ENCODE results near the gene SPATS2.
"Not testable (repeated sequence)": the region's sequence is repeated elsewhere in the genome, so short reads cannot be mapped to it uniquely, and the experiment has no call there.

Gene SPATS2

GRCh38 chr12:49367381-49368239 is at the start of gene SPATS2:
SPATS2 (plus strand) TSS chr12:49367462; CDS start chr12:49461013, 93,551 bp downstream.
- DNase-seq = peak; percentile 58

- DNase-seq = not testable (repeated sequence)
Observed at GRCh38 chr12:49320411-49321103, 46.7 kb upstream of the SPATS2 start.

- DNase-seq = no peak
Observed at GRCh38 chr12:49322367-49322707, 44.9 kb upstream of the SPATS2 start.

- peak; percentile 96 for DNase-seq
Observed at GRCh38 chr12:49322708-49323523, 44.3 kb upstream of the SPATS2 start, which contains the start of gene TROAP. TROAP (plus strand) TSS chr12:49323255; CDS start chr12:49323609, 354 bp downstream.

GRCh38 chr12:49323524-49324097 is 43.7 kb upstream of the SPATS2 start:
- no peak for DNase-seq

- no peak for DNase-seq
Observed at GRCh38 chr12:49325606-49326005, 41.7 kb upstream of the SPATS2 start.

GRCh38 chr12:49327368-49327767 is 39.9 kb upstream of the SPATS2 start:
- no peak for DNase-seq

- DNase-seq = no peak
Observed at GRCh38 chr12:49327887-49328286, 39.4 kb upstream of the SPATS2 start.

- no peak for DNase-seq
Observed at GRCh38 chr12:49328816-49329215, 38.4 kb upstream of the SPATS2 start.

- no peak for DNase-seq
Observed at GRCh38 chr12:49330032-49330619, 37.1 kb upstream of the SPATS2 start.

- no peak for DNase-seq
Observed at GRCh38 chr12:49330631-49331379, 36.5 kb upstream of the SPATS2 start.

- DNase-seq = no peak
Observed at GRCh38 chr12:49331380-49332222, 35.7 kb upstream of the SPATS2 start.

GRCh38 chr12:49332441-49332861 is 34.8 kb upstream of the SPATS2 start:
- DNase-seq = no peak

- no peak for DNase-seq
Observed at GRCh38 chr12:49332891-49333371, 34.3 kb upstream of the SPATS2 start.

- DNase-seq = not testable (repeated sequence)
Observed at GRCh38 chr12:49333778-49334177, 33.5 kb upstream of the SPATS2 start.

GRCh38 chr12:49334226-49334625 is 33.0 kb upstream of the SPATS2 start:
- DNase-seq = no peak

- no peak for DNase-seq
Observed at GRCh38 chr12:49334681-49335080, 32.6 kb upstream of the SPATS2 start.

- DNase-seq = no peak
Observed at GRCh38 chr12:49335118-49335954, 31.9 kb upstream of the SPATS2 start.

- DNase-seq = no peak
Observed at GRCh38 chr12:49335955-49336644, 31.2 kb upstream of the SPATS2 start.

Measured in NCI-H526 treated with DMSO at 0.1 percent for 48 hours (cell line).